ENCODE results near the gene SLC25A24. TPM values are rescaled to one million over a fixed set of nuclear protein-coding genes. Genes with fewer than 3 reads are reported as not detected.
A peak's percentile ranks its signal among the peaks of the same experiment; 100 is the strongest.
"Not testable (repeated sequence)": the region's sequence is repeated elsewhere in the genome, so short reads cannot be mapped to it uniquely, and the experiment has no call there.

SLC25A24 gene
- total RNA-seq: 7.0 TPM

DNA sequence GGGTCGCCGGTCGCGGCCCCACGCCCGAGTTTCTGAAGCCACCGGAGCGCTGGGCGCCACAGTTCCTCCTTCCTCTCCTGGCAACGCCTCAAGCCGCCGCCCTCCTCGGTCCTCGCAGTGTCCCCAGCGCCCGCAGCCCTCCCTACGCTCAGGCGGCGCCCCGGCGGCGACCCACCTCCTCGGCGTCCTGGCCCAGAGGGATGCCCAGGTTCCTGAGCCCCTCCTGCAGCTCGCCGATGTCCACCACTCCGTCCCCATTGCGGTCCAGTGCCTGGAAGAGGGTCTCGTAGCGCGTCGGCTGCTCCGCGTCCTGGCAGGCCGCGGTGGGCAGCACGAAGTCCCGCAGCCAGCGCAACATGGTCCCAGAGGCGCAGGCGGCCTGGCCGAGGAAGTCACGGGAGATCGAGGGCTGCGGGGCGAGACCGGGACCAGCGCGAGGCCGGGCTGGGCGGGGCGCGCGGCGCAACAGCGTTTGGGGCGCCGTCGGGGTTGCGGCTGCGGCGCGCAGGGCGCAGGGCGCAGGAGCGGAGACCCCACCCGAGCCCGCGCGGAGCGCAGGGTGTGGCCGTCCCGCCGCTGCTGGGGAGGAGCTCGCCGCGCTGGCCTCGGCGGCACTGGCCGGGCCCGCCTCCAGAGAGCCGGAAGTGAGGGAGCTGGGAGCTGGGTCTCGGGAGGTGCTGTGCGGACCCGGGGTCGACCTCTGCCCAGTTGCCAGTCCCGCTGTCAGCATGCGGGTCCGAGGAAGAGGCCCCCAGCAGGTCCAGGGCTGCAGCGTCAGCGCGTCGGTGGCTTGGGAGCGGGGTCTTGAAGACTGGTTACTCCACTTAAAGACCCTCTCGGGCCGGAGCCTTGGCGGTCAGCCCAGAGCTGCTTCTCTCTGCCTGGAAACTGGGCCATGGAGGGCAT is at the start of gene SLC25A24:
SLC25A24 (minus strand) TSS at position 563 of the 906 bp plus-strand sequence; CDS start at position 358, 205 bp downstream.
- Histone ChIP-seq H3K27ac (peak within 1 kb of the TSS; percentile 88), H3K36me3 (no peaks in the 10 kb centered on the region), H3K9me3 (no peaks in the 10 kb centered on the region), H3K27me3 (no peaks in the 10 kb centered on the region), H3K4me1 (peaks cover 0 to 3% of the 10 kb centered on the region in 2 donors), H3K4me3 (peak within 1 kb of the TSS; percentile 84 to 88)
- no peak for TF ChIP-seq CTCF (IDR thresholded peaks at IDR 0.05)
- intact Hi-C loops (cut with DNase I): no loop called here
- peak; percentile 22 to 84 for DNase-seq (ENCODE audit: low spot score in 2 of 2)

- H3K36me3 ChIP-seq; H3K27ac ChIP-seq; H3K27me3 ChIP-seq; intact Hi-C loops (cut with DNase I); H3K4me3 ChIP-seq; DNase-seq (ENCODE audit: low spot score in 2 of 2); H3K9me3 ChIP-seq; H3K4me1 ChIP-seq: not testable (repeated sequence)
Measured at GRCh38 chr1:108243976-108244375, 43.8 kb upstream of the SLC25A24 start, which contains the start of gene NBPF4. TSS of gene NBPF4 (minus strand) at chr1:108244076. CDS start at chr1:108243761, 315 bp downstream.

DNA sequence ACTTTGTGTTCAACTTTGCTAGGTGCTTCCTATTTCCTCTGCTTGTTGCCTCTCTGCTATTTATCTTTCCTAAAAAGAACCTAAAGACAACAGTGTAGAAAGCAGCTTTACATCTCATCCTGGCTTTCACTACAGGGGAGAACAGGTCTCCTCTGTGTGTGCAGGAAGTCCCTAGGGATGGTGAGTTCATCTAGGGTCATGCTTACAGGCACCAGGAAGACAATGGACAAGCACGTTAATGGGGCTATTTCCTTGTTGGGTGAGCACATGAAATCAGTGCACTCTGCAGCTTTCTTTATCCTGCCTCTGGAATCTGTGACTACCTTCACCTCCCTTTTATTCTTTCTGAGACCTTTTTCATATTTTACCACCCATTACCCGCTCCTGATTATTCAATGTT is 39.3 kb upstream of the SLC25A24 start:
- DNase-seq (ENCODE audit: low spot score in 2 of 2); H3K4me3 ChIP-seq; intact Hi-C loops (cut with DNase I); H3K27me3 ChIP-seq; H3K4me1 ChIP-seq; H3K27ac ChIP-seq; H3K36me3 ChIP-seq; H3K9me3 ChIP-seq: not testable (repeated sequence)

DNA sequence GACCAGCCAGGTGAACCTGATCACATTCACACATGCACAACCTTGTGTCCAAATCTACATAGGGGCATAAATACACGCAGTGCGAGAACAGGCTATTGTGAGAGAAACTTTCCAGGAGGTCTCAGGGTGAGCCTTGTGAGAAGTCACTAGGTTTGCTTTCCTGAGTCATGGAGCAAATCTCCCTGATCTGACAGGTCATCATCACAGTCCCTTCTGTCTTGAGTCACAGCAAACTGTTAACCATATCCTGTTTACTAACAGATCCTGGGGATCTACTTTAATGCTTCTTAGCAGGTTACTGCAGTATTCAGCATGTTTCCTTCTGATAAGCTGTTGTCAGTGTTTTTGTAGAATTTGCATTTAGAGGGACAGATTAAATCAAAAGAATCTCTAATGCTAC is 35.2 kb upstream of the SLC25A24 start:
- H3K4me1 ChIP-seq; H3K27me3 ChIP-seq; intact Hi-C loops (cut with DNase I); H3K9me3 ChIP-seq; H3K4me3 ChIP-seq; H3K36me3 ChIP-seq; H3K27ac ChIP-seq; DNase-seq (ENCODE audit: low spot score in 2 of 2): not testable (repeated sequence)

GRCh38 chr1:108232183-108232582 is 32.0 kb upstream of the SLC25A24 start:
- H3K4me3 ChIP-seq; H3K27me3 ChIP-seq; H3K36me3 ChIP-seq; intact Hi-C loops (cut with DNase I); DNase-seq (ENCODE audit: low spot score in 2 of 2); H3K27ac ChIP-seq; H3K4me1 ChIP-seq; H3K9me3 ChIP-seq: not testable (repeated sequence)

DNA sequence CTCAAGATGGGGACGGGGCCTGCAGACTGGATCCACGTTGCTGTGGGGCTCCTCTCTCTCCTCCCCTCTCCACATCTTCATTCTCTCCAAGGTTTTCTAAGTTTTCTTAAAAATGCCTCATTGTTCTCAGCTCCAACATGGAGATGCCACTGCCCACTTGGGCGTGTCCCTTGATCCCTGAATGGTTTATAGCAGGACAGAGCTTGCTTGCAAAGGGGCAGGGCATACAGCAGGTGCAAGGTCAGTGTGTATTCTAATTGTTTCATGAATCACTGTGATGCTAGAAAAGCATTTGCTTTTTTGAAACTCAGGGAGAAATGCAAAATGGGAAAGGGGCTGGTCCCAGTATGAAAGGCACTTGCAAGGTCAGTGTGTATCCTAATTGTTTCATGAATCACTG is 29.8 kb upstream of the SLC25A24 start:
- H3K4me3 ChIP-seq; H3K27ac ChIP-seq; intact Hi-C loops (cut with DNase I); DNase-seq (ENCODE audit: low spot score in 2 of 2); H3K27me3 ChIP-seq; H3K9me3 ChIP-seq; H3K36me3 ChIP-seq; H3K4me1 ChIP-seq: not testable (repeated sequence)

GRCh38 chr1:108227772-108228171 is 27.6 kb upstream of the SLC25A24 start:
- intact Hi-C loops (cut with DNase I); H3K36me3 ChIP-seq: not testable (repeated sequence)

GRCh38 chr1:108226855-108227254 is 26.7 kb upstream of the SLC25A24 start:
- H3K4me1 ChIP-seq; H3K9me3 ChIP-seq; H3K4me3 ChIP-seq; intact Hi-C loops (cut with DNase I); DNase-seq (ENCODE audit: low spot score in 2 of 2); H3K27me3 ChIP-seq; H3K36me3 ChIP-seq; H3K27ac ChIP-seq: not testable (repeated sequence)

More at GRCh38 chr1:108227772-108228171, 27.6 kb upstream of the SLC25A24 start:
- H3K9me3 ChIP-seq; H3K4me3 ChIP-seq; H3K4me1 ChIP-seq; DNase-seq (ENCODE audit: low spot score in 2 of 2); H3K27me3 ChIP-seq; H3K27ac ChIP-seq: not testable (repeated sequence)

DNA sequence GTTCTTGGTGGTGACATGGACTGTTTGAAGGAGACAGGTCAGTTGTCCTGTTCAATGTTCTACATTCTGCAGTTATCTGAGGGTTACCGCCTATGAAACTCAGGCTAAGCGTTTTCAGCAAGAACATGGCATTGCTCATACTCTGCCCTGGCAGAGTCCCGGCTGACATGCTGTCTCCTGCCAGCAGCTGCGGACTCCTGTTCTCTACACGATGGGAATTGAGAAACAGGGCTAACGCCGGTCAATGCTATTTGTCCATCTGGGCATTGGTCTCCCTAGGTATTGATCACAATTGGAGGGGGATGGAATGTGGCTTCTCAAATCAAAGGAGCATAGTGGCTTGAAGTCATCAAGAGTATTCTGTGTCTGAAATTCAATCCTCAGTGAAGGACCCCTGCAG is 23.1 kb upstream of the SLC25A24 start:
- H3K27me3 ChIP-seq; H3K9me3 ChIP-seq; H3K27ac ChIP-seq; H3K4me1 ChIP-seq; DNase-seq (ENCODE audit: low spot score in 2 of 2); intact Hi-C loops (cut with DNase I); H3K4me3 ChIP-seq; H3K36me3 ChIP-seq: not testable (repeated sequence)

GRCh38 chr1:108217515-108218174 is 17.5 kb upstream of the SLC25A24 start:
- H3K36me3 ChIP-seq; H3K9me3 ChIP-seq; H3K27me3 ChIP-seq; H3K27ac ChIP-seq; intact Hi-C loops (cut with DNase I); H3K4me3 ChIP-seq; DNase-seq (ENCODE audit: low spot score in 2 of 2); H3K4me1 ChIP-seq: not testable (repeated sequence)

GRCh38 chr1:108217007-108217406 is 16.9 kb upstream of the SLC25A24 start:
- H3K4me3 ChIP-seq; H3K4me1 ChIP-seq; H3K36me3 ChIP-seq; DNase-seq (ENCODE audit: low spot score in 2 of 2); intact Hi-C loops (cut with DNase I); H3K27ac ChIP-seq; H3K9me3 ChIP-seq; H3K27me3 ChIP-seq: not testable (repeated sequence)

DNA sequence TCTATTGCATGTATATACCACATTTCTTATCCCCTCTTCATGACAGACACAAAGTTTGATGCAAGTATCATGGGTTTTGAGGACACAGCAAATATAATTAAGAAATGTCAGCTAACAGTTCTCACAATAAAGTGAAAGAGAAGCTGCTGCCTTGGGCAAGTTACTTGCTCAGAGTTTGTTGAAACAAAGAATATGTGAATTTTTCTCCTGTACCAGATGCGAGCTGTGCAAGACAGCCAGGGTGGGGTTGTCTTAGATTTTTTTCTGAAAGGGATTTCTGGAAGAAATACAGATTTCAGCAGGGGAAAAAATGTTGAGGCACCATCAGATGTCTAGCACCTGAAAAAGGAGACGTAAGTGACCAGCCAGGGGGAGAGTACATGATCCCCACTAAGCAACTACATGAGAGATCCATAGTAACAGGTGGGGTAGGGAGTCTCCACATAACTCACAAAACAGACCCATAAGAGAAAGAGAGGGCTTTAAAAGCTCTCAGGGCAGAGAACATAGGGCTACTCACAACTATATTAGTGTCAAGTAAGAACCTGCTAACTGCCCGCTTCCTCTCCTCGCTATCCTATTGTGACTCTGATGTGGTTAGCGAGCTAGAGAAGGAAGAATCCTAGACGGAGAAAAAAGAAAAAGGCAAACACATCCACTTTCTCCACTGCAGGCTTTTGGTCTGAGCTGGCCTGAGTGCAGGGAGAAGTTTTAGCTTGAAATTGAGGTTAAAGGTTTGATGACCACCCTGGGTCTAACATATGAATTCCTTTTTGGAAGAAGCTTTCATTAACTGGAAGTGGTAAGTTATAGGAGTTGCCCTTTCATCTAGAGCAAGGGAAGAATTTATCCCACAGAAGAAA is 16.1 kb upstream of the SLC25A24 start:
- H3K4me1 ChIP-seq; DNase-seq (ENCODE audit: low spot score in 2 of 2); H3K4me3 ChIP-seq; H3K27me3 ChIP-seq; intact Hi-C loops (cut with DNase I); H3K27ac ChIP-seq; H3K36me3 ChIP-seq; H3K9me3 ChIP-seq: not testable (repeated sequence)

Data from ascending aorta (tissue), 2 donors.